Right renal cortex interstitium (tissue), 3 donors: ENCODE results near the gene ZFPM1. TPM values are rescaled to one million over a fixed set of nuclear protein-coding genes. Genes with fewer than 3 reads are reported as not detected.

Source experiments
- DNase-seq, 3 donors: peaks; one replicate each; pipeline ENCODE4 v3.0.0-alpha.2; 2013; ENCODE audit warnings: low read depth in 3 of 3, low spot score in 2 of 3
- polyA plus RNA-seq, 3 donors: library from polyadenylated mRNA; unstranded; fragments of 120-200 nt; gene quantifications; one replicate each; pipeline ENCODE4 v1.2.1, GENCODE V29; 2013; ENCODE audit not compliant: insufficient read length in 3 of 3

ZFPM1 gene
- polyA plus RNA-seq, 3 donors: 1.6 to 2.2 (median 1.8) TPM

GRCh38 chr16:88584676-88585075 is 131.6 kb downstream of the ZFPM1 start:
- no peak for DNase-seq

- no peak for DNase-seq
Observed at GRCh38 chr16:88585269-88585668, 132.2 kb downstream of the ZFPM1 start.

DNA sequence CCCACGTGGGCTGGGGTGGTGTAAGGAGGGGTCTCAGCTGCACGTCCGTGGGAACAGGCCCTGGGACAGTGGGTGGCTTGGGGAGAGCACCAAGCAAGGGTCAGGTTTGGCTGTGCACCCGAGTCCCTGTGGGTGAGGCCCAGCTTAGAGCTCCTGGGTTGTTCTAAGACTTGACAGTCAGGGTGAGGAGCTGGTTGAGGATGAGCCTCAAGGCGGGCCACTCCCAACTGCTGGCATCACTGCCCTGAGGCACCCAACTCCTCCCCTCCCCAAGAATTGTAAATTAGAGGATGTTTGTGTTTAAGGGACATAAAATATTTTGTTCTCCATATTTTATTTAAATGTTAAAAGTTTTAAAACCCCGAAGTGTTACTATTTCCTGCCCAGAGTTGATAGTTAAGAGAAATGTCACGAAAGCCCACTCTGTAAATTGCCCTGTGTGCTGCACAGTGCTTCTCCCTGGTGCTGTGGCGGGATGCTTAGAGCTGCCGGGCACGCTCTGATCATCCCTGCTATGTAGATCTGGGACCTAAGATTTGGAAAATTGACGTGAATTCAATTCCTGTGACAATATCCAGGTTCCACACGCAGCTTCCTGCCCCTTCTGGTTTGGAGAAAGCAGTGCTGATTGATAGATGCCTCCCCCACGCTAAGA is 133.0 kb downstream of the ZFPM1 start:
- no peak for DNase-seq

Other genes starting within 250 kb of the ZFPM1 start
- gene ZNF469, start 70.3 kb upstream of the ZFPM1 start, polyA plus RNA-seq: 1 to 10 TPM in 1 of 3 donors, under 1 TPM in 2; 0.91 to 1.0 (median 0.99) TPM
- 10 to 100 TPM; 27.1 to 29.6 (median 29.2) TPM for gene ZC3H18, start 117.1 kb downstream of the ZFPM1 start, polyA plus RNA-seq
- not detected for gene IL17C, start 185.3 kb downstream of the ZFPM1 start, polyA plus RNA-seq
- gene CYBA, start 197.8 kb downstream of the ZFPM1 start, polyA plus RNA-seq: 100 to 1,000 TPM in 1 of 3 donors, 10 to 100 TPM in 2; 71.7 to 102 (median 87.1) TPM
- 10 to 100 TPM; 21.6 to 24.3 (median 24.0) TPM for gene MVD, start 209.8 kb downstream of the ZFPM1 start, polyA plus RNA-seq
- gene SNAI3, start 233.2 kb downstream of the ZFPM1 start, polyA plus RNA-seq: under 1 TPM; 0.42 to 0.62 (median 0.47) TPM